Measurements from ENCODE around the gene OR2AE1. TPM values are rescaled to one million over a fixed set of nuclear protein-coding genes. Genes with fewer than 3 reads are reported as not detected.

The OR2AE1 gene
- total and polyA plus RNA-seq, 2 of the 4 experiments (the other 2 are of a cell fraction), result 0.17 to 0.18 TPM

GRCh38 chr7:99827040-99827778, 49.6 kb downstream of the OR2AE1 start:
- no peak overlapping the region for H4K5ac ChIP-seq (ENCODE audit: low read depth, low read length)
- no peaks in the 10 kb centered on the region for H4K20me1 ChIP-seq (ENCODE audit: insufficient read depth, low read length)
- no peaks in the 10 kb centered on the region for H3K9me3 ChIP-seq (ENCODE audit: control insufficient read depth, insufficient read depth, low read length)
- H3K36me3 ChIP-seq (ENCODE audit: control insufficient read depth, insufficient read depth, low read length), result no peaks in the 10 kb centered on the region
- no peaks in the 10 kb centered on the region for H3K4me1 ChIP-seq (ENCODE audit: control insufficient read depth, insufficient read depth, low read length)
- WGBS, 2 experiments (ENCODE audit: extremely low coverage in 2 of 2, insufficient read length in 1 of 2), result 60% methylated on average over 1 of the region's 2 CpGs; no CpG with 5 or more reads in 1 of the 2 experiments
- no peak overlapping the region for H2AK5ac ChIP-seq (ENCODE audit: low read depth, low read length)
- no peaks in the 10 kb centered on the region for H3K9me1 ChIP-seq (ENCODE audit: insufficient read depth, low read length)
- H3K14ac ChIP-seq (replicated peaks; ENCODE audit: low read depth, low read length), result no peak overlapping the region
- H3K56ac ChIP-seq (ENCODE audit: extremely low read depth, insufficient read depth, low read length), result no peak overlapping the region
- H3K4me3 ChIP-seq (ENCODE audit: insufficient read depth, low read depth, low read length), result no peak overlapping the region
- no peaks in the 10 kb centered on the region for H3K79me1 ChIP-seq (ENCODE audit: low read depth in 1 of 2, low read length in 2 of 2)
- intact Hi-C loops (cut with micrococcal nuclease), result no loop called here
- H2BK120ac ChIP-seq (ENCODE audit: low read depth, low read length), result no peak overlapping the region
- DNase-seq (no peak), ATAC-seq (ENCODE audit: low read depth) (no peak)
- H2BK5ac ChIP-seq (ENCODE audit: low read depth, low read length, poor library complexity, severe bottlenecking), result no peak overlapping the region
- H3K4me2 ChIP-seq (ENCODE audit: low read depth, low read length), result no peak overlapping the region
- no peak overlapping the region for H2BK15ac ChIP-seq (ENCODE audit: low read depth, low read length)
- H3K18ac ChIP-seq (ENCODE audit: low read depth, low read length), result no peak overlapping the region
- CTCF ChIA-PET, result no interaction called here
- H3K27ac ChIP-seq (ENCODE audit: insufficient read depth, low read length), result no peak overlapping the region
- in situ Hi-C loops (cut with MboI; ENCODE audit: low sequenced_read_pairs), result no loop called here
- no peak overlapping the region for H3K4ac ChIP-seq (ENCODE audit: low read depth, low read length)
- H2AK9ac ChIP-seq (replicated peaks; ENCODE audit: low read depth, low read length, poor library complexity), result no peak overlapping the region
- dilution Hi-C loops (cut with HindIII; ENCODE audit: low sequenced_read_pairs, unreplicated experiment), result no loop called here
- no peak overlapping the region for H4K8ac ChIP-seq (ENCODE audit: low read depth in 2 of 2, low read length in 2 of 2)
- H4K91ac ChIP-seq (ENCODE audit: insufficient read depth, low read depth, low read length), result no peak overlapping the region
- POLR2A ChIA-PET (ENCODE audit: unreplicated experiment), result no interaction called here
- H3K9ac ChIP-seq (ENCODE audit: low read depth, low read length), result no peak overlapping the region
- H3K27me3 ChIP-seq (ENCODE audit: control insufficient read depth, insufficient read depth, low read length), result peaks cover 6% of the 10 kb centered on the region
- H2AFZ ChIP-seq (replicated peaks; ENCODE audit: low read length, poor library complexity), result no peak overlapping the region
- H3K23ac ChIP-seq (ENCODE audit: low read depth, low read length), result no peak overlapping the region
- TF ChIP-seq RCOR1 (IDR thresholded peaks at IDR 0.05; ENCODE audit: insufficient replicate concordance, low read length) (no peak), CEBPB (IDR thresholded peaks at IDR 0.05; ENCODE audit: low read depth, low read length) (no peak), MAFK (IDR thresholded peaks at IDR 0.05; ENCODE audit: low read depth, low read length) (no peak), RAD21 (IDR thresholded peaks at IDR 0.05; ENCODE audit: low read length) (no peak), POLR2A (IDR thresholded peaks at IDR 0.05; ENCODE audit: low read depth, low read length) (no peak), USF2 (IDR thresholded peaks at IDR 0.05; ENCODE audit: low read depth, low read length) (no peak), MAZ (IDR thresholded peaks at IDR 0.05; ENCODE audit: borderline replicate concordance, low read depth, low read length) (no peak), FOS (IDR thresholded peaks at IDR 0.05; ENCODE audit: low read depth, low read length) (no peak), SMC3 (IDR thresholded peaks at IDR 0.05; ENCODE audit: low read depth, low read length) (no peak), CHD1 (IDR thresholded peaks at IDR 0.05; ENCODE audit: low read depth, low read length) (no peak), ELK1 (IDR thresholded peaks at IDR 0.05; ENCODE audit: borderline replicate concordance, low read depth, low read length) (no peak), NFE2L2 (IDR thresholded peaks at IDR 0.05; ENCODE audit: low read depth, low read length) (no peak), RFX5 (IDR thresholded peaks at IDR 0.05; ENCODE audit: low read depth, low read length) (no peak), BHLHE40 (IDR thresholded peaks at IDR 0.05; ENCODE audit: low read depth, low read length) (no peak), MXI1 (IDR thresholded peaks at IDR 0.05; ENCODE audit: borderline replicate concordance, low read depth, low read length) (no peak)
- H2BK20ac ChIP-seq (ENCODE audit: low read depth, low read length), result no peak overlapping the region
- BruUV-seq (replicated peaks), result no TSS peak
